GM23338 (cell line): ENCODE results near the gene TMEM139.

Source experiments
- EZH2 ChIP-seq: fragments of 200-600 bp; sonication (generic); IDR thresholded peaks from one replicate; pipeline ENCODE4 v1.8.0; 2017; ENCODE audit warnings: antibody characterized with exemption, mild to moderate bottlenecking, low read depth; ENCODE audit not compliant: unreplicated experiment
- EZH2phosphoT487 ChIP-seq: fragments of 200-600 bp; sonication (generic); IDR thresholded peaks from one replicate; pipeline ENCODE4 v1.8.1; 2018; ENCODE audit warnings: antibody characterized with exemption; ENCODE audit not compliant: unreplicated experiment
- POLR2AphosphoS5 ChIP-seq: IDR thresholded peaks from 2 replicates; pipeline ENCODE4 v1.6.1; 2016; ENCODE audit warnings: antibody characterized with exemption, low read depth
- TF ChIP-seq, protein P1 (sequence below), 2 experiments: fragments of 200-600 bp in 1 of 2; sonication (generic) in 1 of 2; conservative IDR thresholded peaks; 2 replicates each; pipeline versions ENCODE4 v1.5.1 to v1.6.1; 2016 to 2017; ENCODE audit warnings: antibody characterized with exemption in 2 of 2, low read depth in 2 of 2, mild to moderate bottlenecking in 2 of 2, moderate library complexity in 1 of 2

DNA sequence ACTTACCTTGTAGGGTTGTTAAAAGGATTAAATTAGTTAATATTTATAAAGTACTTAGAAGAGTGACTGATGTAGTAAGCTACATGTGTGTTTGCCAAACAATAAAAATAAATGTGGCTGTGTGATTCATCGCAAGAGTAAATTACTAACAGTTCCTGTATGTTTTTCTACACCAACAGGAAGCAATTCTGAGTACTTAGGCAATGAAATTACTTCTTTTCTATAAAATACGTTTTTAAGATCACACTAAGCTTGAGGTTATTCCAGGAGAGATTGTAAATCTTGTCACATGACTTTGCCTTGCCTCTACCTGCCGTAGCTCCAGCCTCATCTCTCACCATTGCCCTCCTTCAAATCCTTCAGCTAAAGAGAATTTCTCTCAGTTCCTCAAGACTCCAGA lies 39.6 kb upstream of the TMEM139 start:
- no peak for TF ChIP-seq POLR2AphosphoS5
- TF ChIP-seq, protein P1, sequence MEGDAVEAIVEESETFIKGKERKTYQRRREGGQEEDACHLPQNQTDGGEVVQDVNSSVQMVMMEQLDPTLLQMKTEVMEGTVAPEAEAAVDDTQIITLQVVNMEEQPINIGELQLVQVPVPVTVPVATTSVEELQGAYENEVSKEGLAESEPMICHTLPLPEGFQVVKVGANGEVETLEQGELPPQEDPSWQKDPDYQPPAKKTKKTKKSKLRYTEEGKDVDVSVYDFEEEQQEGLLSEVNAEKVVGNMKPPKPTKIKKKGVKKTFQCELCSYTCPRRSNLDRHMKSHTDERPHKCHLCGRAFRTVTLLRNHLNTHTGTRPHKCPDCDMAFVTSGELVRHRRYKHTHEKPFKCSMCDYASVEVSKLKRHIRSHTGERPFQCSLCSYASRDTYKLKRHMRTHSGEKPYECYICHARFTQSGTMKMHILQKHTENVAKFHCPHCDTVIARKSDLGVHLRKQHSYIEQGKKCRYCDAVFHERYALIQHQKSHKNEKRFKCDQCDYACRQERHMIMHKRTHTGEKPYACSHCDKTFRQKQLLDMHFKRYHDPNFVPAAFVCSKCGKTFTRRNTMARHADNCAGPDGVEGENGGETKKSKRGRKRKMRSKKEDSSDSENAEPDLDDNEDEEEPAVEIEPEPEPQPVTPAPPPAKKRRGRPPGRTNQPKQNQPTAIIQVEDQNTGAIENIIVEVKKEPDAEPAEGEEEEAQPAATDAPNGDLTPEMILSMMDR (conservative IDR thresholded peaks at IDR 0.05; ENCODE audit: low read depth in 2 of 2), result no peak
- TF ChIP-seq EZH2phosphoT487, result no peak
- TF ChIP-seq EZH2, result no peak
